Hematopoietic multipotent progenitor cell (in vitro differentiated cells): Measurements from ENCODE around the gene IRF7. TPM values are rescaled to one million over a fixed set of nuclear protein-coding genes. Genes with fewer than 3 reads are reported as not detected.
"Not testable (repeated sequence)": the region's sequence is repeated elsewhere in the genome, so short reads cannot be mapped to it uniquely, and the experiment has no call there.

Source experiments
- DNase-seq, 3 donors: peaks; one replicate each; pipeline ENCODE4 v3.0.0-alpha.2; 2011 to 2015; ENCODE audit warnings: low read depth in 2 of 3, low spot score in 2 of 3
- total RNA-seq: library from RNA; depleted of rRNA; stranded (reverse); fragments of >200 nt; gene quantifications from one replicate; pipeline ENCODE4 v1.2.3, GENCODE V29; 2012

The IRF7 gene
- 62.5 TPM for total RNA-seq

- peak; percentile 74 to 98 (median 96) for DNase-seq
Observed at GRCh38 chr11:615504-616319, at the start of gene IRF7. TSS of gene IRF7 (minus strand) at chr11:615950. CDS start at chr11:615364, 586 bp downstream.

- no peak for DNase-seq
Observed at GRCh38 chr11:665062-665703, 49.4 kb upstream of the IRF7 start.

GRCh38 chr11:662689-663274 is 47.0 kb upstream of the IRF7 start:
- DNase-seq: peak in 2 of 3 donors; percentile 51 to 56

DNA sequence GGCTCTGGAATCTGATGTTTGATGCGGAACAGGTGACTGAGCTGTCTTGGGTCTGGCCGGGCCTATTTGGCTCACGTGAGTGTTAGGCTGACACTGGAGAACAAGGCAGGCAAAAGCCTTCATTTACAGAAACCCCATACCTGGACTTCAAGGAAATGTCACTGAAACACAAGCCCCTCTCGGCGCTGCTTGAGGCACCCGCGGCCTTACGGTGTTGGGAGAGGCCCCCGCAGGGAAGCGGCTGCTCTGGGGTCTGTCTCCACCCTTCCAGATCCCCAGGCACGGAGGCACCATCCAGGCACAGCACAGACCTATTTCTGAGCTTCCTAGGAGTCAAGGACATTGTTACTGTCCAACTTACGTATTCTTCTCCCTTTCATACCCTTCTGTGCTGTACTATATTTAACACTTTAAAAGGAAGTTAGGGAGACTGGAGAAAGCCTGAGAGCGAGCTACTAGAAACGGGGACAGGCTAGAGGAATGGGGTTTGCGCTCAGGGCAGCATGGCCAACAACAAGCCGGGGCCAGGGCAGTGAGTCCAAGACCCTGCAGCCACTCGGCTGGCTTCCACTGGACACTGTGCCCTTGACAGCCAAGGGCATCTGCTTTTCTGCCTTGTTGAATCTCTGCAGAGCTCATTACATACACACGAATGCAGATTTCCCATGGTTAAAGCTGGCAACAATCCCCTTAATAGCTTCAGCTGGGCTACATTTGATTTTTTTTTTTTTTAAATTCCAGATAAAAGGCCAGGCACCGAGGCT is 45.1 kb upstream of the IRF7 start:
- DNase-seq: no peak

GRCh38 chr11:660281-660680 is 44.5 kb upstream of the IRF7 start:
- no peak for DNase-seq

- no peak for DNase-seq
Observed at GRCh38 chr11:659532-660085, 43.9 kb upstream of the IRF7 start.

DNA sequence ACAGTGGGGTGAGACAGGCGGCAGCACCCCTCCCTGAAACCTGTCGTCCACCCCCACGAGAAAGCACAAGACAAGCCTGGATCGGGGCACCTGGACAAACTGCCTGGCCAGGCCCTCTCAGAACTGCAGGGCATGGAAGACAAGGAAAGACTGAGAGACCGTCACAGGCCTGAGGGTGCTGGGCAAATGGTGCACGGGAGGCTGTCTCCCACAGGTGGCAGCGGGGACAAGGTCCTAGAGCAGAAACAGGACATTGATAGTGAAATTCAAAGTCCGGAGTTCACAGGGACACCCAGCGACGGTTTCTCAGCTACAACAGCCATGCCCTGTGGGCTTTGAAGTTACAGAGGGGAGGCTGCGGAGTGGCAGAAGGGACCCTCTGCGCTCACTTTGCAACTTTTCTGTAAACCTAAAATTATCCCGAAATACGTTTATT is 42.0 kb upstream of the IRF7 start:
- no peak for DNase-seq

DNA sequence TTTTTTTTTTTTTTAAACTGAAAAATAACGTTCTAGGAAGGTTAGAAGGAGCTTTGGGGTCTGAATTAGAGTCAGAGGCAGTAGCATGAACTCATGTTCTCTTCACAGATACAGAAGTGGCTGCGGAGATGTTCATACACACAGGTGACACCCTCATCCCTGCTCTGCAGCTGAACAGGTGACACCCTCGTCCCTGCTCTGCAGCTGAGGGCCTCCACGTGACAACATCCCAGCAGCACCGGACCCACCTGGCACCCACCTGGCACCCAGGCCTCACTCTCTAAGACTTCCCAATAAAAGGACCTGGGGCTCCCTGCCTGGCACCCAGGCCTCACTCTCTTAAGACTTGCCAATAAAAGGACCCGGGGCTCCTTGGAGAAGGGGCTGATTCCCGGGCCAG is 41.1 kb upstream of the IRF7 start:
- no peak for DNase-seq

GRCh38 chr11:656426-656825 is 40.7 kb upstream of the IRF7 start:
- DNase-seq: no peak

- no peak for DNase-seq
Observed at GRCh38 chr11:655036-655726, 39.4 kb upstream of the IRF7 start.

DNA sequence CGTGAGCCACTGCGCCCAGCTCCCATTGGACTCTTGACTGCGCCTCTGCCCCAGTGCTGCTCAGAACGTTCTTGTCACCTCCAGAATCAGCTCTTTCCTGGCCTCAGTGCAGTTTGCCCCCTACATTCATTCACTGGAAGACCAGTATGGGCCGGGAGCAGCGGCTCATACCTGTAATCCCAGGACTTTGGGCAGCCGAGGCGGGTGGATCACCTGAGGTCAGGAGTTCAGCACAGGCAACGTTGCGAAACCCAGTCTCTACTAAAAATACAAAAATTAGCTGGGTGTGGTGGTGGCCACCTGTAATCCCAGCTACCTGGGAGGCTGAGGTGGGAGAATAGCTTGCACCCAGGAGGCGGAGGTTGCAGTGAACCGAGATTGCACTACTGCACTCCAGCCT is 38.7 kb upstream of the IRF7 start:
- DNase-seq: not testable (repeated sequence)

GRCh38 chr11:653837-654236 is 38.1 kb upstream of the IRF7 start:
- DNase-seq: no peak

- DNase-seq: not testable (repeated sequence)
Observed at GRCh38 chr11:653136-653535, 37.4 kb upstream of the IRF7 start.

DNA sequence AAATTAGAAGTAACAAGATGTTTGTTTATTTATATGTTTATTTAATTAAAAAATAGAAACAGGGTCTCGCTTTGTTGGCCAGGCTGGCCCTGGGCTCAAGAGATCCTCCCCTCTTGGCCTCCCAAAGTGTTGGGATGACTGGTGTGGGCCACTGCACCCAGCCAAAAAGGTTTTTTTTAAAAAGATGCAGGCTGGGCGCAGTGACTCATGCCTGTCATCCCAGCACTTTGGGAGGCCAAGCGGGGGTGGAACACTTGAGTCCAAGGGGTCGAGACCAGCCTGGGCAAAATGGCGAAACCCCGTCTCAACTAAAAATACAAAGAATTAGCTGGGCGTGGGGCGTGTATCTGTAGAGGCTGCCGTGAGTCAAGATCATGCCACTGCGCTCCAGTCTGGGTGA is 34.7 kb upstream of the IRF7 start:
- no peak for DNase-seq

DNA sequence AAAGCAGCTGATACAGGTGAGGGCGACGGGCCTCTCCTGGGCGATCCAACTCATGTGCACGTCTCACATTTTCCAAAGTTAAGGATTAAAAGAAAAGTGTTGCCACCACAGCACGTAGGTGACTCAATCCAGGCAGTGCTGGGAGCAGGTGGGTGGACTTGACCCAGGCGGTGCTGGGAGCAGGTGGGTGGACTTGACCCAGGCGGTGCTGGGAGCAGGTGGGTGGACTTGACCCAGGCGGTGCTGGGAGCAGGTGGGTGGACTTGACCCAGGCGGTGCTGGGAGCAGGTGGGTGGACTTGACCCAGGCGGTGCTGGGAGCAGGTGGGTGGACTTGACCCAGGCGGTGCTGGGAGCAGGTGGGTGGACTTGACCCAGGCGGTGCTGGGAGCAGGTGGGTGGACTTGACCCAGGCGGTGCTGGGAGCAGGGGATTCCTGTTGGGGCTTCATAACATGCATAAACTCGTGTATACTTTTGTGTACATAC is 32.0 kb upstream of the IRF7 start:
- not testable (repeated sequence) for DNase-seq

GRCh38 chr11:646214-646613 is 30.5 kb upstream of the IRF7 start:
- DNase-seq: no peak

DNA sequence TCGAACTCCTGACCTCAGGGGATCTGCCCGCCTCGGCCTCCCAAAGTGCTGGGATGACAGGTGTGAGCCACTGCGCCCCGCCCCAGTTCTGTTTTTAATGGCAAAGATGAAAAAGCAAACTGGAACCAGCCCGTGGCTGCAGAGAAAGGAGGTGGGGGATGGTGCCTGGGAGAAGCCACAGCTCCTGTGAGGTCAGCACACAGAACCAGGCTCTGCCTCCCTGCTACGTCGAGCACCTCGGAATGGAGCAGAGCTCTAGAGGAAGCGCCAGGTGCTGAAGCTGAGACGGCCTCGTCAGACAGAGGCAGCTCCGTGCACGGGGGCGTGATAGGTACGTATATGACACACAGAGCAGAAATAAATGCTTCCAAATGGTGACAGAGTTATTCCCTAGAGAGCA is 29.8 kb upstream of the IRF7 start:
- no peak for DNase-seq

GRCh38 chr11:643849-644738 is 28.3 kb upstream of the IRF7 start:
- no peak for DNase-seq

GRCh38 chr11:643366-643765 is 27.6 kb upstream of the IRF7 start:
- DNase-seq: no peak
